HEK293T (cell line): ENCODE measurements around the gene KIRREL2.

Experiments
- CTCF ChIA-PET: fragments of 350-600 bp; formaldehyde crosslinking; extraction: SDS; loops from one replicate; lab custom pipeline; 2021; ENCODE audit warnings: antibody characterized with exemption, inconsistent platforms; lab: Yijun Ruan, JAX
- POLR2A ChIA-PET: fragments of 350-600 bp; formaldehyde crosslinking; extraction: SDS; loops from one replicate; lab custom pipeline; 2020; ENCODE audit warnings: antibody characterized with exemption, inconsistent platforms; lab: Yijun Ruan, JAX
- DNase-seq: peaks from one replicate; pipeline ENCODE4 v3.0.0; 2012; ENCODE audit warnings: mixed read lengths; ENCODE audit errors: extremely low spot score
- ARNT ChIP-seq: fragments of 450-650 bp; IDR thresholded peaks from 2 replicates; pipeline ENCODE4 v1.6.1; 2017; ENCODE audit warnings: mild to moderate bottlenecking
- BHLHE40 ChIP-seq: fragments of 450-650 bp; IDR thresholded peaks from 2 replicates; pipeline ENCODE4 v1.6.1; 2016; ENCODE audit warnings: mild to moderate bottlenecking, moderate library complexity, borderline replicate concordance
- CTBP1 ChIP-seq: fragments of 450-650 bp; IDR thresholded peaks from 2 replicates; pipeline ENCODE4 v1.6.1; 2016; ENCODE audit warnings: borderline replicate concordance
- ELF4 ChIP-seq: fragments of 450-650 bp; IDR thresholded peaks from 2 replicates; pipeline ENCODE4 v1.6.1; 2017; ENCODE audit warnings: antibody characterized with exemption
- FOXA1 ChIP-seq: fragments of 450-650 bp; IDR thresholded peaks from 2 replicates; pipeline ENCODE4 v1.6.1; 2016; ENCODE audit warnings: mild to moderate bottlenecking
- FOXK2 ChIP-seq: fragments of 450-650 bp; IDR thresholded peaks from 2 replicates; pipeline ENCODE4 v1.6.1; 2016; ENCODE audit warnings: mild to moderate bottlenecking
- FOXM1 ChIP-seq: fragments of 450-650 bp; IDR thresholded peaks from 2 replicates; pipeline ENCODE4 v1.6.1; 2017; ENCODE audit warnings: mild to moderate bottlenecking, borderline replicate concordance
- HDGF ChIP-seq: fragments of 450-650 bp; IDR thresholded peaks from 2 replicates; pipeline ENCODE4 v1.6.1; 2017; ENCODE audit warnings: antibody characterized with exemption, borderline replicate concordance
- L3MBTL2 ChIP-seq: fragments of 450-650 bp; conservative IDR thresholded peaks from 2 replicates; pipeline ENCODE4 v1.6.1; 2016; ENCODE audit warnings: mild to moderate bottlenecking
- LEF1 ChIP-seq: fragments of 450-650 bp; IDR thresholded peaks from 2 replicates; pipeline ENCODE4 v1.6.1; 2017; ENCODE audit warnings: mild to moderate bottlenecking, borderline replicate concordance
- NFRKB ChIP-seq: fragments of 450-650 bp; IDR thresholded peaks from 2 replicates; pipeline ENCODE4 v1.6.1; 2016; ENCODE audit warnings: mild to moderate bottlenecking, moderate library complexity
- PKNOX1 ChIP-seq: fragments of 450-650 bp; IDR thresholded peaks from 2 replicates; pipeline ENCODE4 v1.6.1; 2016
- SP1 ChIP-seq: fragments of 450-650 bp; IDR thresholded peaks from 2 replicates; pipeline ENCODE4 v1.6.1; 2017
- SUZ12 ChIP-seq: fragments of 450-650 bp; IDR thresholded peaks from 2 replicates; pipeline ENCODE4 v1.6.1; 2016; ENCODE audit warnings: mild to moderate bottlenecking
- TARDBP ChIP-seq: fragments of 450-650 bp; IDR thresholded peaks from 2 replicates; pipeline ENCODE4 v1.6.1; 2016
- ZNF384 ChIP-seq: fragments of 450-650 bp; IDR thresholded peaks from 2 replicates; pipeline ENCODE4 v1.6.1; 2016

KIRREL2 gene

GRCh38 chr19:35894342-35894741 lies 37.6 kb downstream of the KIRREL2 start:
- DNase-seq: no peak
- TF ChIP-seq ARNT (no peak), PKNOX1 (no peak), SP1 (no peak), LEF1 (no peak), ELF4 (no peak), NFRKB (no peak), CTBP1 (no peak), FOXK2 (no peak), HDGF (no peak), FOXM1 (no peak), L3MBTL2 (no peak), SUZ12 (no peak), FOXA1 (no peak), TARDBP (no peak)
- CTCF ChIA-PET: interaction anchor here (0.6 kb wide), 1 partner anchor 37 kb away, joined by 3 read pairs; no protein-coding TSS in a partner anchor
- POLR2A ChIA-PET: no interaction called here

- TF ChIP-seq ELF4: no peak
- TF ChIP-seq FOXK2: no peak
- TF ChIP-seq HDGF: no peak
- TF ChIP-seq L3MBTL2: no peak
- no peak for TF ChIP-seq SP1
- TF ChIP-seq LEF1: no peak
- TF ChIP-seq PKNOX1: no peak
- TF ChIP-seq ARNT: no peak
- TF ChIP-seq CTBP1: no peak
- ChIA-PET CTCF (no interaction called here), POLR2A (no interaction called here)
- DNase-seq: no peak
Observed at GRCh38 chr19:35895911-35896642, 39.4 kb downstream of the KIRREL2 start.

GRCh38 chr19:35896643-35897040 lies 39.9 kb downstream of the KIRREL2 start:
- no peak for DNase-seq
- POLR2A ChIA-PET: no interaction called here

GRCh38 chr19:35897706-35898451 lies 41.2 kb downstream of the KIRREL2 start:
- no peak for DNase-seq
- POLR2A ChIA-PET: no interaction called here
- CTCF ChIA-PET: no interaction called here
- no peak for TF ChIP-seq ZNF384
- TF ChIP-seq NFRKB: no peak
- TF ChIP-seq PKNOX1: no peak

More at GRCh38 chr19:35896643-35897040, 39.9 kb downstream of the KIRREL2 start:
- CTCF ChIA-PET: interaction anchor here (0.6 kb wide), 1 partner anchor 13 kb away, joined by 3 read pairs; no protein-coding TSS in a partner anchor
- TF ChIP-seq L3MBTL2 (no peak), FOXA1 (no peak), FOXK2 (no peak), LEF1 (no peak), NFRKB (no peak), TARDBP (no peak), ZNF384 (no peak), SUZ12 (no peak)

- ChIA-PET POLR2A (no interaction called here), CTCF (no interaction called here)
- TF ChIP-seq HDGF (no peak), SUZ12 (no peak), FOXM1 (no peak), FOXA1 (no peak), PKNOX1 (no peak), FOXK2 (no peak), ZNF384 (no peak), LEF1 (no peak), CTBP1 (no peak)
- DNase-seq: no peak
Observed at GRCh38 chr19:35898499-35898809, 41.7 kb downstream of the KIRREL2 start.

GRCh38 chr19:35899547-35900214 lies 43.0 kb downstream of the KIRREL2 start:
- peak; percentile 86 for DNase-seq
- ChIA-PET CTCF (no interaction called here), POLR2A (interaction anchor here (1.4 kb wide), 2 partner anchors 31 to 159 kb away, joined by 4 to 6 read pairs; no protein-coding TSS in a partner anchor)
- TF ChIP-seq SP1 (no peak), FOXM1 (no peak), ZNF384 (peak; percentile 92), TARDBP (peak; percentile 86), LEF1 (no peak), L3MBTL2 (no peak), FOXA1 (no peak), PKNOX1 (no peak), BHLHE40 (no peak), ARNT (no peak), FOXK2 (no peak), SUZ12 (no peak)
